NOMO-1 treated with dmso at 0.1 percent for 144 hours (cell line): ENCODE data around the gene PWWP2B.
A peak's percentile ranks its signal among the peaks of the same experiment; 100 is the strongest.

ENCODE experiments used
- DNase-seq: peaks from one replicate; lab custom pipeline; 2025; ENCODE audit not compliant: unreplicated experiment; lab: John Stamatoyannopoulos, UW

The PWWP2B gene

GRCh38 chr10:132397036-132397541 is at the start of gene PWWP2B:
Gene PWWP2B, plus strand, starts transcription at chr10:132397200. Its CDS starts 27 bp downstream, at chr10:132397227.
- peak; percentile 35 for DNase-seq

DNA sequence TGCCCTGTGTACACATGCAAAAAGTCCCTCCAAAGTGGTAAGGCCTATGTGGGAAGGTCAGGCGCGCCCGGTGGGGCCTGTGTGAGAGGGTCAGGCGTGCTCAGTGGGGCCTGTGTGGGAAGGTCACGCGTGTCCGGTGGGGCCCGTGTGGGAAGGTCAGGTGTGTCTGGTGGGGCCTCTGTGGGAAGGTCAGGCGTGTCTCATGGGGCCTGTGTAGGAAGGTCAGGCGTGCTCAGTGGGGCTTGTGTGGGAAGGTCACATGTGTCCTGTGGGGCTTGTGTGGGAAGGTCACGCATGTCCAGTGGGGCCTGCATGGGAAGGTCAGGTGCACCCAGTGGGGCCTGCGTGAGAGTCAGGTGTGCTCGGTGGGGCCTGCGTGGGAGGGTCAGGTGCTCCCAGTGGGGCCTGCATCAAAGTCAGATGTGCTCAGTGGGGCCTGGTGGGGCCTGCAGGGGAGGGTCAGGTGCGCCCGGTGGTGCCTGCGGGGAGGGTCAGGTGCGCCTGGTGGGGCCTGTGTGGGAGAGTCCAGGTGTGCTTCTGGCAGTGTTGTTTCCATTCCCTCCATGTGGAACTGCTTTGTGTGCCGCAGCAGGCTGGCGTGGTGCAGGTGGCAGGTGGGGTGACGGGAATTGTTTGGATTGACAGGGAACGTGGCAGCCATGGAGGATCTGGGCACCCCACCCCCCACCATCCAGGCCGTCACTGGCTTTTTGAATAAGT is 49.6 kb upstream of the PWWP2B start:
- no peak for DNase-seq

GRCh38 chr10:132347931-132348267 is 49.1 kb upstream of the PWWP2B start:
- DNase-seq = no peak

- DNase-seq = no peak
These were observed 47.2 kb upstream of the PWWP2B start for GRCh38 chr10:132349766-132350165.

GRCh38 chr10:132350391-132350790 is 46.6 kb upstream of the PWWP2B start:
- no peak for DNase-seq

DNA sequence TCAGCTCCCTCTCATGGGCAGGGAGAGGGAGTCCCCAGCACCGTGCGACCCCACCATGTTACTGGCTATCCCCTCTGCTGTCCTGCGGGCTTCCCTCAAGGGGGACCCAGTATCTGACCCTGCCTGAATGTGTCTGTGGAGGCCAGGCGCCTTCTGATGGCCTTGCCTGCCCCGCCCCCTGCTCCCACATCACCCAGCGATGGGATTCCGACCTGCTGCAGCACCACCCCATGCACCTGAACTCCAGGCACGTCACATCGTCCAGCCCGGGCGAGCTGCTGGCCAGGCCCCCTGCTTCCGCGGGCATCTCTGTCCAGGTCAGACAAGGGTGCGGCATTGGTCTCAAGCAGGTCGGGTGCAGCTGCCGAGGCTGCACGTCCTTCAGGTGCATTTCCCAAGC is 46.1 kb upstream of the PWWP2B start:
- DNase-seq = no peak

DNA sequence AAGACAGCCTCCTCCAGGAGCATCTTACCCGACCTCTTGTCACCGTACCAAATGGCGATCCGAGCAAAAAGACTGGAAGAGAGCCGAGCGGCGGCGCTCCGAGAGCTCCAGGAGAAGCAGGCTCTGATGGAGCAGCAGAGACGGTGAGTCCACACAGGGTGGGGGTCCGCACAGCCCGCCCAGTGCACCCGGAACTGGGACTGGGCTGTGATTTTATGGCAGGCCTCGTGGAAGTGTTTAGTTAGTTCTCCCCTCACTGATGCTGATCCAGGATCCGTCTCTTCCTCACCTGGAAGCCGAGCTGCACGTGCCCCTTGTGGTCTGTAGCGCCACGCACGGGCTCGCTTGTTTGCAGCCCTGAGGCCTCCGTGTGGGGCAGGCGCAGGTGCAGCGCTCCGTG is 45.4 kb upstream of the PWWP2B start:
- no peak for DNase-seq

- peak; percentile 12 for DNase-seq
These were observed 44.3 kb upstream of the PWWP2B start for GRCh38 chr10:132352462-132353308.

GRCh38 chr10:132353456-132354355 is 43.3 kb upstream of the PWWP2B start:
- no peak for DNase-seq

GRCh38 chr10:132354356-132355094 is 42.5 kb upstream of the PWWP2B start:
- no peak for DNase-seq

DNA sequence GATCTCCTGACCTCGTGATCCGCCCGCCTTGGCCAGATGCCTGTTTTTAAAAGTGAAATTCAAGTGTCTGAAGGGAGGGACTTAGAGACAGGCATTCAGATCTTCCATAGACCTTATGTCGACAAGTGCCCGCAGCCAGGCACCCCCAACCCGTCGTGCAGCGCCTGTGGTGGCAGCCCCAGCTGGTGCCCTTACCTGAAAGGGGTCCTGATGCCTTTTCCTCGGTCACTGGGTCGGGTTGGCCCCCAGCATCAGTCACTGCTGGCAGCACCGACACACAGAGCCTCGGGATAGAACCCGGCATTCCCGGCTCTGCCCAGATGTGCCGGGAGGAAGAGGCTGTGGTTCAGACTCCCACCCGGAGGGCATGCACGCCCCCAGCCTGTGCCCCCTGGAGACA is 41.7 kb upstream of the PWWP2B start:
- no peak for DNase-seq

DNA sequence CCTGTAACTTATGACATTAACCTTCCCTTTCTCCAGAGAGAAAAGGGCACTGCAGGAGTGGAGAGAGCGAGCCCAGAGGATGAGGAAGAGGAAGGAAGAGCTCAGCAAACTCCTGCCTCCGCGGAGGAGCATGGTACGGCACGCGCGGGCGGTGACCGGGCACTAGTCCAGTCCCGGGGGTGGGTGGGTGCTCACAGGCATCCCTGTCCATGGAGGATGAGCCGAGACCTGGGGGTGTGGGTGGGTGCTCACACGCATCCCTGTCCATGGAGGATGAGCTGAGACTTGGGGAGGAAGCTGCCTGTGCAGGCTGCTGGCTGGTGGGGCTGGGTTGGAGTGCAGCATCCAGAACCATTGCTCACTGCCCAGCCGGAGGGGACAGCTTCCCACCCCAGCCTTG is 41.2 kb upstream of the PWWP2B start:
- no peak for DNase-seq

GRCh38 chr10:132356621-132357195 is 40.3 kb upstream of the PWWP2B start:
- no peak for DNase-seq

DNA sequence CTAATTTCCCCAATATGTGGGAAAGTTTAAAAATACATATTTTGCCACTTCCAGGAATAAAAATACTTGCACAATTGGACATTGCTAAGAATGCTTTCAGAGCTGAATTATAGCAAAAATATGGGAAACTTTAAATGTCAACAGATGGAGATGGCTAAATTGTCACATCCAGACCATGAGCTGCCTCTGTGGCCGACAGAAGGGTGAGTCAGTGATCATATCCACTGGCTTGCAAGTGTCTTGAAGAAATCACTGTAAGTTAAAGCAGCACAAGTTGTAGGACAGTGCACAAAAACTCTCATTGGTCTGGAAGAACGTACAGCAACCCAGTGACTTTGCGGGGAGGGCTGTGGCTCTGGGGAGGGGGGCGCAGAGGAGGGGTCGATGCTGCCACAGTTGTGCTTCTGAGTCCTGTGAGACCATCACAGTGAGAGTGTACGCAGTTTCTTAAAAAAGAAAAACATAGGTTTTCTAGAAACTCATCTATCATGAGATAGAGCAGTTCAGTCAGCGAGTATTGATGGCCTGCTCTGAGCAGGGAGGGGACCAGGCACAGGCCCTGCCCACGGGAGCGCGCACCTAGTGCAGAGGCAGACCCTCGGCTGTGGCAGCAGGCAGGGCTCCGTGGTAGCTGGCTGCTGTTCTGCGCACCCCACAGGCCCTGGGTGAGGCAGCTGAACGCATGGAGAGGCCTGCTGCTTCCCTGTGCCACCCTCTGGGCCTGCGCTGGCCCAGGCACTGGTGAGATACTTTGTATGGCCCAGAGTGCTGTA is 39.5 kb upstream of the PWWP2B start:
- DNase-seq = no peak

- no peak for DNase-seq
These were observed 37.5 kb upstream of the PWWP2B start for GRCh38 chr10:132359305-132360040.

- DNase-seq = no peak
These were observed 36.1 kb upstream of the PWWP2B start for GRCh38 chr10:132360766-132361447.

GRCh38 chr10:132361581-132362101 is 35.4 kb upstream of the PWWP2B start:
- no peak for DNase-seq

DNA sequence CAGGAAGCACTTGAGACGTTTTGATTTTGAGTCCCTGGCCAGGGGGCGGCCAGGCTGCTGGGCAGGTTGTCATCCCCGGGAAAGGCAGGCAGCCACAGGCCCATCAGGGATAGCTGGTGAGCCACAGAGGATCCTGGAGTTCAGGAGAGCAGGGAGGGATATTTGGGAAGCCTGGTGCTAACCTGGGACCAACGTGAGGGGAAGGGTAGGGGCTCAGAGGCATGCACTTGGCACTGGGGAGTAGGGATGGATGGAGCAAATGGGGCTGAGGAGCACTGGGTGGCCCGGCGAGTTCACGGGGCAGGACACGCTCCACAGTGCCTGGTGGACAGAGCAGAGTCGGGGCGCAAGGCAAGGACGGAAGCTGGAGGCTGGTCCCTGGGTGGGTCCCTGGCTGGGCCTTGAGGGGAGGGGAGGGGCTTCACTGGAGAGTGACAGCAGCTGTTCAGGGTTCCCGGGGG is 34.8 kb upstream of the PWWP2B start:
- no peak for DNase-seq
